Measurements from ENCODE around the gene ASB9. TPM values are rescaled to one million over a fixed set of nuclear protein-coding genes. Genes with fewer than 3 reads are reported as not detected.
"Not testable (repeated sequence)": the region's sequence is repeated elsewhere in the genome, so short reads cannot be mapped to it uniquely, and the experiment has no call there.

Gene ASB9
- total RNA-seq, 1 donor from 2014 or later: not detected

- H3K36me3 Mint-ChIP-seq (ENCODE audit: low read depth): no peaks in the 10 kb centered on the region
- no peak for TF ChIP-seq CTCF (IDR thresholded peaks at IDR 0.05)
- no peak for ATAC-seq (ENCODE audit: low read depth)
Observed at GRCh38 chrX:15310117-15310516, 40.2 kb upstream of the ASB9 start.

DNA sequence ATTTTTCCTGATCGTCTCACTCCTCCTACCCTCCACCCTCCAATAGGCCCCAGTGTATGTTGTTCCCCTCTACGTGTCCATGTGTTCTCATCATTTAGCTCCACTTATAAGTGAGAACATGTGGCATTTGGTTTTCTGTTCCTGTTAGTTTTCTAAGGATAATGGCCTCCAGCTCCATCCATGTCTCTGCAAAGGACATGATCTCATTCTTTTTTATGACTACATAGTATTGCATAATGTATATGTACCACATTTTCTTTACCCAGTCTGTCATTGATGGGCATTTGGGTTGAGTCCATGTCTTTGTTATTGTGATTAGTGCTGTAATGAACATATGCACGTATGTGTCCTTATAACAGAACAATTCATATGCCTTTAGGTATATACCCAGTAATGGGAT is 36.0 kb upstream of the ASB9 start:
- CTCF ChIA-PET; DNase-seq; H3K4me1 Mint-ChIP-seq; H3K27ac Mint-ChIP-seq; H3K36me3 Mint-ChIP-seq (ENCODE audit: low read depth); intact Hi-C loops (cut with micrococcal nuclease); POLR2A ChIA-PET; H3K27me3 Mint-ChIP-seq; H3K9me3 Mint-ChIP-seq; ATAC-seq (ENCODE audit: low read depth); H3K4me3 Mint-ChIP-seq: not testable (repeated sequence)

More at GRCh38 chrX:15310117-15310516, 40.2 kb upstream of the ASB9 start:
- intact Hi-C loops (cut with micrococcal nuclease): no loop called here
- DNase-seq: no peak
- POLR2A ChIA-PET: no interaction called here
- Mint-ChIP-seq H3K4me1 (no peaks in the 10 kb centered on the region), H3K4me3 (no peak overlapping the region), H3K27ac (no peak overlapping the region), H3K9me3 (no peaks in the 10 kb centered on the region), H3K27me3 (no peaks in the 10 kb centered on the region)
- CTCF ChIA-PET: no interaction called here

- POLR2A ChIA-PET: no interaction called here
- no peak for DNase-seq
- H3K36me3 Mint-ChIP-seq (ENCODE audit: low read depth): no peaks in the 10 kb centered on the region
- no peak for ATAC-seq (ENCODE audit: low read depth)
- H3K4me1 Mint-ChIP-seq: peaks cover 2% of the 10 kb centered on the region
- CTCF ChIA-PET: no interaction called here
- intact Hi-C loops (cut with micrococcal nuclease): loop anchor here (2.0 kb wide), 1 partner anchor 167 kb away; no protein-coding TSS in a partner anchor
- H3K9me3 Mint-ChIP-seq: no peaks in the 10 kb centered on the region
- no peak for TF ChIP-seq CTCF (IDR thresholded peaks at IDR 0.05)
- no peak overlapping the region for H3K4me3 Mint-ChIP-seq
- H3K27ac Mint-ChIP-seq: no peak overlapping the region
- no peaks in the 10 kb centered on the region for H3K27me3 Mint-ChIP-seq
Observed at GRCh38 chrX:15301924-15302323, 32.0 kb upstream of the ASB9 start.

DNA sequence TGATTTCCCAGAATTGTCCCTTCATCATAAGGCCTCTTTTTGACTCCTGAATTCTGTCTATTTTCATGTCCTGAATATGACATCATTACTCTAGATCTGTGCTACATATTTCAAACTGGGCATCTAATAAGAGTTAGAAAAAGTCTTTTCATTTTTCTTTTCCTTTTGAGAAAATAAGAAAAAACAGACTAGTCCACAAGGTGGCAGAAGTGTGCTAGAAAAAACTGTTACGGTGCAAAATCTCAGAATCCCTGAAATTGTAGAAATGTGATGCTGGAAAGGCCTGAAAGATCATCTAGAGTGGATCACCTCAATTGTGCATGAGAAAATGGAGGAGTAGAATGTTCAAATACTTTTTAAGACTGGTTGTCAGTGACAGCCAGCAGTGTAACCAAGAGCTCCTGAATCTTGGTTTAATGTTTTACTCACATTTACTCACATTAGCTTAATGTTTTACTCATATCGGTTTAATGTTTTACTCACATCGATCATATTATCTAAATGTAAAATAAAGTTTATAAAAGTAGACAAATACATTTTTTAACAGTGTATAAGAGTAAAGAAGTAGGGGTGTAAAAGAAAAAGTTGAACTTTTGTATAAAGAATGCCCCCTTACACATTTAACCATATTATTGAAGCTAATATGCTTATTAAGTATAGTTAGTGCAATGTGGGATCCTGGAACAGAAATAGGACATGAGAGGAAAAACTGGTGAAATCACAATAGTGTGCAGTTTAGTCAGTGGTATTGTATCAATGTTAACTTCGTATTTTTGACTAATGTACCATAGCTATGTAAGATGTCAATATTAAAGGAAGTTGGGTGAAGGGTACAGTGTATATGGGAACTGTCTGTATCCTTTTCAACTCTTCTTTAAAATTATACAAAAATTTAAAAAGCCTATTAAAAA is 30.3 kb upstream of the ASB9 start:
- POLR2A ChIA-PET: no interaction called here
- no peak overlapping the region for H3K4me3 Mint-ChIP-seq

DNA sequence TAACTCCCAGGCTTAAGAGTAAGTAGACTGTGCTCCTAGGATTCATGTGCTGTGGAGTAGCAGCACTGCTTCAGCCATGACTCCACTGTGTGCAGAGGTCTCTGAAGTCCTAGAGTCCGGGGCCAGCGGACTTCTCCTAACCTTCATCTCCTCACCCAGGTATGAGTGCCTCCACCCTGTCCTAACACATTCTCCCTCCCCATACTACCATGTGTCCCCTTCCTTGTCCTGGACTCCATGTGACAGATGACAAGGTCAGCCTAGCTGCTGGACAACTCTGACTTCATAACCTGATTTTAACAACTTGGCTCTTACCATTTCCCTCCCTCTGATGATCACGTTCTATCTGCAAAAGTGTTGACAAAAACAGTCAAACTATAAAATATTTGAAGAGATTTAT is 28.9 kb upstream of the ASB9 start:
- Mint-ChIP-seq H3K9me3 (no peaks in the 10 kb centered on the region), H3K27ac (no peak overlapping the region), H3K36me3 (ENCODE audit: low read depth) (no peaks in the 10 kb centered on the region), H3K27me3 (no peaks in the 10 kb centered on the region), H3K4me1 (peaks cover 2% of the 10 kb centered on the region), H3K4me3 (no peak overlapping the region)
- intact Hi-C loops (cut with micrococcal nuclease): no loop called here
- CTCF ChIA-PET: interaction anchor here (0.9 kb wide), 1 partner anchor 168 kb away, joined by 3 read pairs; no protein-coding TSS in a partner anchor
- DNase-seq (no peak), ATAC-seq (ENCODE audit: low read depth) (no peak)
- no peak for TF ChIP-seq CTCF (IDR thresholded peaks at IDR 0.05)
- POLR2A ChIA-PET: no interaction called here

More for the DNA sequence above, 30.3 kb upstream of the ASB9 start:
- CTCF ChIA-PET: interaction anchor here (0.7 to 1.2 kb wide), 4 partner anchors 12 to 167 kb away, joined by 3 to 4 read pairs (median 4); no protein-coding TSS in a partner anchor
- H3K9me3 Mint-ChIP-seq: no peaks in the 10 kb centered on the region
- intact Hi-C loops (cut with micrococcal nuclease): loop anchor here (2.0 kb wide), 1 partner anchor 169 kb away; no protein-coding TSS in a partner anchor
- H3K36me3 Mint-ChIP-seq (ENCODE audit: low read depth): no peaks in the 10 kb centered on the region
- no peaks in the 10 kb centered on the region for H3K27me3 Mint-ChIP-seq
- ATAC-seq (ENCODE audit: low read depth): no peak
- no peak overlapping the region for H3K27ac Mint-ChIP-seq
- TF ChIP-seq CTCF (IDR thresholded peaks at IDR 0.05): no peak
- H3K4me1 Mint-ChIP-seq: peaks cover 2% of the 10 kb centered on the region
- DNase-seq: no peak
